ENCODE measurements around the gene TMEM91. TPM values are rescaled to one million over a fixed set of nuclear protein-coding genes. Genes with fewer than 3 reads are reported as not detected.
A peak's percentile ranks its signal among the peaks of the same experiment; 100 is the strongest.

Gene TMEM91
- total and polyA plus RNA-seq, 2 of the 13 experiments (the other 11 are each of a cell fraction or from before 2014, with no cell fraction given) = 6.3 to 10.3 TPM

GRCh38 chr19:41352609-41353465, 23.5 kb upstream of the TMEM91 start (continued):
- TF ChIP-seq ARID4A (CRISPR knock-in tag; IDR thresholded peaks at IDR 0.05; ENCODE audit: borderline replicate concordance) (no peak; the same call in none of the 2 replicates), ZNF530 (CRISPR knock-in tag; IDR thresholded peaks at IDR 0.05; ENCODE audit: low read depth) (no peak), ZNF597 (CRISPR knock-in tag; IDR thresholded peaks at IDR 0.05) (no peak), ZNF768 (CRISPR knock-in tag; IDR thresholded peaks at IDR 0.05) (peak; percentile 44; the same call in 1 of the 2 replicates), ZNF260 (CRISPR knock-in tag; IDR thresholded peaks at IDR 0.05; ENCODE audit: borderline replicate concordance, low read depth) (no peak), ZNF460 (CRISPR knock-in tag; IDR thresholded peaks at IDR 0.05; ENCODE audit: borderline replicate concordance) (no peak), NPAS2 (CRISPR knock-in tag; IDR thresholded peaks at IDR 0.05; ENCODE audit: borderline replicate concordance) (no peak), PHF21A (CRISPR knock-in tag; IDR thresholded peaks at IDR 0.05) (no peak), RNF2 (conservative IDR thresholded peaks at IDR 0.05; ENCODE audit: low read depth) (0 out of 2 replicates have a peak, but pooled peaks have one; percentile 49), HOXA3 (CRISPR knock-in tag; IDR thresholded peaks at IDR 0.05) (no peak), SRSF1 (optimal IDR thresholded peaks at IDR 0.05; ENCODE audit: low read depth, low read length) (no peak), ASH2L (IDR thresholded peaks at IDR 0.05; ENCODE audit: insufficient read length, low read depth, low read length) (peak; percentile 55), ZNF7 (CRISPR knock-in tag; IDR thresholded peaks at IDR 0.05) (no peak), ARID5B (CRISPR knock-in tag; IDR thresholded peaks at IDR 0.05) (no peak; the same call in 1 of the 2 replicates), HDAC1 (CRISPR knock-in tag; IDR thresholded peaks at IDR 0.05) (0 out of 2 replicates have a peak, but pooled peaks have one; percentile 7)

Data from HepG2 (cell line).